ENCODE measurements around the gene CFAP69.

- TF ChIP-seq CTCF (conservative IDR thresholded peaks at IDR 0.05; ENCODE audit: low read depth, low read length), result no peak
- TF ChIP-seq EZH2 (IDR thresholded peaks at IDR 0.05; ENCODE audit: low read length, unreplicated experiment), result no peak
These were observed 27.3 kb downstream of the CFAP69 start for GRCh38 chr7:90272242-90272641.

Data from PC-3 (cell line).